Stimulated activated CD4-positive, alpha-beta T cell treated with anti-CD3 and anti-CD28 coated beads, Interleukin-2, amount 100 ng/mL, for 24 hours (primary cell): Measurements from ENCODE around the gene ANXA11.
"Not testable (repeated sequence)": the region's sequence is repeated elsewhere in the genome, so short reads cannot be mapped to it uniquely, and the experiment has no call there.

Experiments
- DNase-seq, 2 donors: peaks; one replicate each; pipeline ENCODE4 v3.0.0-alpha.2; 2020

ANXA11 gene

DNA sequence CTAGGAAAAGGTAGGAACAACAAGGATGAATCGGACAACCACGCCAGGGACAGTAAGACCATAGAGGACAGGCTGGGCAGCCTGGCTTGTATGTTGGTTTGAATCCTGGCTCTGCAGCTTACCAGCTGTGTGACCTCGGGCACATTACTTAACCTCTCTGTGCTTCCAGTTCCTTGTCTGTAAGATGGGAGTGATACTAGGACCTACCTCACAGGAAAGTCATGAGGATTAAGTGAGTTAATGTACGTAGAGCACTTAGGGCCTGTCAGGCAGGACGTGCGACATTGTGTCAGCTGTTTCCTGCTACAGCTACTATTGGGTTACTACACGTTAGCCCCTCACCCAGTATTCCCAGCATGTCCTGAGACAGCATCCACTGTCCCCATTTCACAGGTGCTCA, 40.7 kb downstream of the ANXA11 start:
- DNase-seq: no peak

- no peak for DNase-seq
Observed at GRCh38 chr10:80163741-80164341, 41.5 kb downstream of the ANXA11 start.

DNA sequence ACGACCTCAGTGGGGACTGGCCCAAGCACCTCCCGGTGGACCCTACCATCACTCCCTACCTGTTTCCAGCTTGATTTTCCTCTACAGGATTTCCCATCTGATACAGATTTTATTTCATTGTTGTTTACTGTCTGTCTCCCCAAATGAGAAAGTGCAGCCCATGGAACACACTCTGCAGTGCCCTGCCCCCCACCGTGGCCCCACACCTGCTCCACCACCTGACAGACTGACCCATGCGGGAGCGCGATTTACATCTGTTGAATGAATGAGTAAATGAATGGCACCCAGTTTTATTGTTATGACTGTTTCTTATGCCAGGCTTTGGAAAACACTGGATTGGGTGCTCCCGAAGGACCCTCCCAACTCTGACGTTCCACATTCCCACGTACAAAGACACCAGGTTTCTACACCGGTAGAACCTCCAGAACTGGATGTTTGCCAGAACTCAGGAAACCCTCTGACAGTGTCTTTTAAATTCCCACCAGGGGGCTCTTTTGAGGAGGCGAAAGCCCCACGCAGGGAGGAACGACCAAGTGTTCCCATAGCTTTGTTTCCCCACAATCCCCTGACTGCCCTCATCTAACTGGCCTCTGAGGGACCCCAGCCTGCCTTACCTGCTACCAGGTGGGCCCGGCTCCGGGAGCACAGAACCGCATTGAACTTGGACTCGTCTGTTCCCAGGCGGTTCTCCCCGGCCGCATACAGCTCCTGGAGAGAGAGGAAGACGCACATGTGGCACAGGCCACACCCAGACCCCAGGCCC, 43.8 kb downstream of the ANXA11 start:
- DNase-seq: no peak

DNA sequence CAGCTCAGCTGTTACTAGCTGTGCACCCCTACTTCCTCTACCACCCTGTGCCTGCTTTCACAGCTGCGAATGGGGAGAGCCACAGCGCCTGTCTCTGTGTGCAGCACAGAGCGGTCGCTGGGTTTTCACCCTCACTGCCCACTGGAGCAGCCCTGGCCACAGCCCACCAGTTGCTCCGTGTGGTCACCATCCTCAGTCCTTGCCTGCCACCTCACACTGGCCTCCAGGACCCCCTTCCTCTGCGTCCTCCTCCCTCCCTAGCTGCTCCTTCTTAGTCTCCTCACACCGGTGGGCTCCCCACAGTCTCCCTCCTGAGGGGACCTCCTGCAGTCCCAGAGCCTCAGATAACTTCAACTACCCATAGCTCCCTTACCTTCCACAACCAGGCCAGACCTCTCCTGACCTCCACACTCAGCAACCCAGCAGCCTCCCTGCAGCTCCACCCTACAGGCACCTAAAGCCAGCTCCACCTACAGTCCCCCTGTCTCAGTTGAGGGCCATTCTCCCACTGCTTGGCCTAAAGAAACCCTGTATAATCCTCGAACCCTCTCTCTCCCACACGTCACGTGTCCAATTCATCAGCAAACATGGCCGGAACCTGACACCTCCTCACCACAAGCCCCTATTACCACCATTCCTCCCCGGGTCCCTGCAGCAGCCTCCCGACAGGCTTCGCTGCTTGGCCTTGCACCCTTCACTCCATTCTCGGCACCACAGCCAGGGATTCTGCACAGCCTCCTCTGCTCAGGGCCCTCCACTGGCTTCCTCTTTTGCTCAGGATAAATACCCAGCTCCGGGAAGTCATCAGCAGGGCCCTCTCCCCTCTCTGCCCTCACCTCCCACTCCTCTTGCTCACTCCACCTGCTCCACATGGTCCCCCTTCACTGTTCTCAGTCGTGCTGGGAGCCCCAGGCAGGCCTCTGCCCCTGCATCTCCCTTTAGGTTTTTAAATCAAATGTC, 44.7 kb downstream of the ANXA11 start:
- DNase-seq: no peak

GRCh38 chr10:80159166-80159873, 46.0 kb downstream of the ANXA11 start:
- no peak for DNase-seq

DNA sequence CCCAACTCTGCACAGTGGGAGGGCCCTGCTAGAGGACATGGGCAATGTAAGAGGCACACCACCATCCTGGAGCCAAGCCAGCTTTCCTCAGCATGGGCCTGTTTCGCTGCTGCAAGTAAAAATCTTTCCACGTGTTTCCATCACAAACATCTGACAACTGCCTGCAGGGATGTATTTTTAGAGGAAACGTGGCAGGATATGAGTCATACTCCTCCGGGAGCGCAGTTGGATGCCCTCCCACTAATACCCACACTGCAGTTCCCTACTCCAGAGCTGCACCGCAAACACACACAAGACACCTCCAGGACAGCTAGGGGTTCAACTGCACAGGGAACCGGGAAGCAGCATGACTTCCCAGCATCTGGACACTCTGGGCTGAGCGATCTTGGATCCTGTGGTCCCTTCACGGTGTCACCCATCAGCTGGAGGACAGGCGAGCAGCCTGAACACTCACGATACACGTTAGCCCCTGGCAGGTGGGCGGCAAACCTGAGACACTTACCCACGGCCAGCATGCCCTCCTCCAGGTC, 46.7 kb downstream of the ANXA11 start:
- no peak for DNase-seq

GRCh38 chr10:80158126-80158525, 47.2 kb downstream of the ANXA11 start:
- no peak for DNase-seq

DNA sequence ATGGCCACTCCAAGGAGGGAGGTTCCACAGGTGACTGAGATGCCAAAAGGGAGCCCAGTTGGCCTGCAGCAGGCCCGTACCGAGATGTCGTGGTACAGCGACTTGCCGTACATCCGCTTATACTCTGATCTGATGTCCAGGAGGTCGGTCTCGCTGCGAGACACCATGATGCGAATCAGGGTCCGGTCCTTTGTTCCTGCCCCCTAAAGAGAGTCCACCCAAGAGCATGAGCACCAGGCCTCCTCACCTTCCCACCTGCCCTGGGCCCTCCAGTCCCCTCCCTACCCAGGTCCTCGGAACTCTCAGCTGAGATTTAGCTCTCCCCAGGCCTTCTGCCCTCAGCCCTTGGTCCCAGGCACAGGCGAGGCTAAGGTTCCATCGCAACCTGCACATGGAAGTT, 47.8 kb downstream of the ANXA11 start:
- DNase-seq: no peak

DNA sequence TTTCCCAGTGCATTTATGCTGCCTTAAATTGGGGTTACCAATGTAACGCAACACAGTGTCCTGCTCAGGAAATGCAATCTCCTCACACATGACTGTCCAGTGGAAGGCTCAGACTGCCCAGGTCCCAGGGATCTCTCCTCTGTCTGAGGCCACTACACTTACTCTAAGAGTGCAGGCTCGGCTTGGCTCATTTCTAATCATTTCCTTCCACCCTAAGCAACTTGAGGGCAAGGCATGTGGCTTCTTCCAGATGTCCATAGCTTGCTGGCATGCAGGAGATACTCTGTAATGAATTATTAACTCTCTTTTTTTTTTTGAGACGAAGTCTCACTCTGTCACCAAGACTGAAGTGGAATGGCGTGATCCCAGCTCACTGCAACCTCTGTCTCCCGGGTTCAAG, 49.1 kb downstream of the ANXA11 start:
- DNase-seq: no peak

- DNase-seq: no peak
Observed at GRCh38 chr10:80155696-80156215, 49.6 kb downstream of the ANXA11 start.

DNA sequence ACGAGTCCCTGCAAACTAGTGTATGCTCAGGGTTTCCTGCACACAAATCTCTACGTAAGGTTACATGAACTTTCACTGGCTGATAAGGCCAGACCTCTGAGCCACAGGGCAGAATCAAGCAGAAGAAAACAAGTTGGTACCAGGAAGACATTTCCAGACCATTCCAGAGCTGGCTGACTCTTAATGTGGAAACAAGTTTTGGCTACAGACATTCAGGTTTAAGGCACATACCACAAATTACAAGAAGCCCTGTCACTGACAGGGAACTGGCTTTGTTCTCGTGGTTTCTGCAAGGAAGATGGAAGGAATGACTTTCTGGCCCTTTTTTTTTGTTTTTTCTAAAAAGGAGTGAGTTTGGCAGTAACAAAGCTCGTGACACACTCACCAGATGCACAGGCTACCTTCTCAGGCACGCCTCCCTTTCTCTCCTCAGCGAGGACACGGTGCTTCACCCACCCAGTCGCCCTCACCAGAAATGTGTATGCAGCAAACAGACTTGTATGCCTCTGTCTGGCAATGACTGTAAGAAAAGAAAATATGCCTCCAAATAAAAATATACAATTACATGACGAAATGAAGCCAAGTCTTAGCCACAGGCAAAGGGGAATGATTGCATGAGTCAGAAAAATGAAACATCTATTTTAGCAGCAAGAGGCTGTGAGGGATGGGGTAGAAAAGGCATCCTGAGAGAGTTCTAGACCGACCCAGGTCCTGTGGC, 50.2 kb downstream of the ANXA11 start:
- DNase-seq: no peak

GRCh38 chr10:80154626-80154977, 50.7 kb downstream of the ANXA11 start:
- no peak for DNase-seq

DNA sequence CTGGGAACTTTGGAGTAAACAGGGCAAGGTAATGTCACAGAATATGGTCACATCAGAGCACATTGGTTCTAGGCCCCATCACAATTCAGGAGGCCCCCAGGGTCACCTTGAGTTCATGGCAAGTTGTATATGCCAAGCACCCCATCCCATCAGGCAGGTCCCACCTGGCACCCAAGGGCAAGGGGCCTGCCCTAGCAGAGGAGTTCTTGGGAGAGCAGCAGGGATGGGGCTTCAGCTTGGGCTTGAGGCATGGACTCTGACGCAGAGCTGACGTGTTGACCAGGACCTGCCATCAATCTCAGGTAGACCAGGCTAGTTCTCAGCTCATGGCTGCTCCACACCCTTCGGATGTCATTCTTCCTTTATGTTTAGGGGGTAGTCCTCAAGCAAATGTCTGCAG, 51.9 kb downstream of the ANXA11 start:
- no peak for DNase-seq

DNA sequence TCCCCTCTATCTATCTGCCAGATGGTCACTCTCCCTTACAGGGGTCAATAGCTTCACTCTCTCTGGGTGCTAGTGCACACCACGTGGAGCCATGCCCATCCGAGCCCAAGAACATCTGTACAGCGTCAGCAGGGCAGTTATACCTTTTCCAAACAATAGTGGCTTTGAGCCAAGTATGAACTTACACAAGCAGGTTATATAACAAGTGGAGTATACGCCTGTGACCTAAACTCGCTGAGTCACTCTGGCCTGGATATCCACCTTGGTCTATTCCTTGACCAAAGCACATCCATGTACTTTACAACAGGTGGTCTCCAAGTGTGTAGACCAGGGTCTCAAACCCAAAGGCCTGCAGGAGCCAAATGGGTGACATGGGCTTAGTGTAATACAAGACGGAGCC, 52.5 kb downstream of the ANXA11 start:
- no peak for DNase-seq

DNA sequence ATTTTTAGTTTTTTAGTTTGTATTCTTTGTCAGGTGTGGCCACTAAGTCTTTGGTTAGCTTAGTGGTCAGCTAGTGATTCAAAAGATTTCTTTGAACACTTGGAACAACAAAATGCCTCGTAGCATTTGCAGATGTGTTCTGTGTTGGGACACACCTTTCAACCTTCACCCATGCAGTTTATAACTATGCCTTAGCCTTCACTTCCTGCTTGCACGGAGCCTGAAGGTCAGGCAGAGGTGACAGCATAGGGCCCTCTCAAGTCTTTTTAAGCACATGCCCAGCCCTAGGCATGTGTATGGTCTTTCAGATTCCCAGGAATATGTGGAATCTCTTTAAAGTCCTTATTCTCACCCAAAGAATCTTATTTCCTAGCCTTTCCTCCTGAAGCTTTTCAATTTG, 55.2 kb downstream of the ANXA11 start:
- DNase-seq: no peak

DNA sequence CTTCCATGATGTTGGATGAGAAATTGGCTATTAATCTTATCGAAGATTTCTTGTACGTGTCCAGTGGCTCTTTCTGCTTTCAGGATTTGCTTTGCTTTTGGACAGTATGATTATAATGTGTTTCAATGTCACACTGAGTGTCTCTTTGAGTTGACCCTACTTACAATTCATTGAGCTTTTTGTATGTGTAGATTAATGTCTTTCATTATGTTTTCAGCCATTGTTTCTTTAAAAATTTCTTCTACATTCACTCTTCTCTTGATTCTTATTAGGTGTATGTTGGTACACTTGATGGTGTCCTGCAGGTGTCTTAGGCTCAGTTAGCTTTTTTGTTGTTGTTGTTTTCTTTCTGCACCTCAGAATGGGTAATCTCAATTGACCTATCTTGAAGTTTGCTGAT, 56.2 kb downstream of the ANXA11 start:
- no peak for DNase-seq

- no peak for DNase-seq
Observed at GRCh38 chr10:80148166-80148805, 57.1 kb downstream of the ANXA11 start.

GRCh38 chr10:80146918-80147317, 58.4 kb downstream of the ANXA11 start:
- no peak for DNase-seq

DNA sequence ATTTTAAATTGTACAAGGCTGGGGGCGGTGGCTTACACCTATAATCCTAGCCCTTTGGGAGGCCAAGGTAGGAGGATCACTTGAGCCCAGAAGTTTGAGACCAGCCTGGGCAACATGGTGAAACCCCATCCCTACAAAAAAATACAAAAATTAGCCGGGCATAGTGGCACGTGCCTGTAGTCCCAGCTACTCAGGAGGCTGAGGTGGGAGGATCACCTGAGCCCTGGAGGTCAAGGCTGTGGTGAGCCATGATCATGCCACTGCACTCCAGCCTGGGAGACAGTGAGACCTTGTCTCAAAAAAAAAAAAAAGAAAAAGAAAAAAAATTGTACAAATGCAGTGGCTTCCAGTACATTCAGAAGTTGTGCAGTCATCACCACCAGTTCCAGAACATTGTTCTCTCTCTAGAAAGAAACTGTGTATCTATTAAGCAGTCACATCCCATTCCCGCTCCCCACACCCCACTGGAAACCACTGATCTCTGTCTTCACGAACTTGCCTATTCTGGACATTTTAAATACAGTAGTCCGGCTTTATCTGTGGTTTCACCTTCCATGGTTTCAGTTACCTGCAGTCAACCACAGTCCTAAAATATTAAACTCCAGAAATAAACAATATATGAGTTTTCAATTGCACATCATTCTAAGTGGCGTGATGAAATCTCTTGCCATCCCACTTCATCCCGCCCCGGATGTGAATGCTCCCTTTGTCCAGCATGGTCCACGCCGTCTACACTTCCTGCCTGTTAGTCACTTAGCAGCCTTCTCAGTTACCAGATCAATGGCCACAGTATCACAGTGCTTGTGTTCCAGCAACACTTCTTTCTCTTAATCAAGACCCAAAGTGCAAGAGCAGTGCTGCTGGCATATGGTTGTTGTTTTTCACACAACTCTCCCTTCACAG, 59.7 kb downstream of the ANXA11 start:
- not testable (repeated sequence) for DNase-seq

DNA sequence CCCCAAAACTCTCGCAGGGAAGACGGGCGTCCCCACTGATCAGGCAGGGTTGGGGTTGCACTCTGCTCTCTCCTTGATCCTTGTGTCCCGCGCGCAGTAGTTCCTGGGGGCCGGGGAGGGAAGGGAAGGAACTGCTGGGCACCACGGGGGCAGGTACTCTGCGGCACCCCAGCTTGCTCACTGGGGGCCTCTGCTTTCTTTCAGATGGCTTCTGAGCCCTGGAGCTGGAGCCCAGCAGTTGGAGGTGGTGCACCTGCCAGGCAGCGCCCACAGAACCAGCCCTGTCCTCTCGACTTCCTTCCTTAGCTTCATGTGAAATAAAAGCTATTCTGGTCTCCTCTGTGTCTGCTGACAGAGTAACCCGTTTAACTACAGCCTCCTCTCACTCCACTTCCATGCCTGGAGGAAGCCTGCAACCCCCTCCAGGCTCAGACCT, 60.6 kb downstream of the ANXA11 start:
- DNase-seq: peak; percentile 27
